T-helper 2 cell (primary cell): Measurements from ENCODE around the gene MTHFSD.

ENCODE experiments used
- DNase-seq, 5 experiments: peaks; one replicate each; pipeline versions ENCODE4 v3.0.0 to v3.0.0-alpha.2; 2012 to 2022

The MTHFSD gene

DNA sequence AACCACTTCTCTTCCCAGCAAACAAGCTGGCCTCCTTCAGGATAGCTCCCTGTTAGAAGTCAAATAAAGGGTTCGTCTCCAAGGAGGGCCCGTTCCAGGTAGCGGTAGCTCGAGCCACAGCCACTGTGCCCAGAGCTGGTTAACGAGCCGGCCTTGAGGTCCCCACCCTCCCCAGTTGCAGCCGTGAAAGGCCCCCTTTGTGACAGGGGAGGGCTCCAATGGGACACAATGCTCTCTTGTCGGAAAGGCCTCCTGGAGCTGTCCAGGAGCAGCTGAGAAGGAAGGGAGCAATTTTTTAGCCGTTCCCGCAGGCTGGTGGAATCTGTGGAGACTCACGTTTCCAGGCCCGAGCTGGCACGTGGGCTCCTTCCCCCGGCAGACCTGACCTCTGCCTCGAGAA, 74.6 kb downstream of the MTHFSD start:
- DNase-seq, result no peak
